Activated CD4-positive, alpha-beta T cell treated with anti-CD3 and anti-CD28 coated beads for 4 hours (primary cell): ENCODE measurements around the gene CARMIL1.

Experiments used
- DNase-seq, 2 donors: peaks; one replicate each; pipeline ENCODE4 v3.0.0-alpha.2; 2020

Gene CARMIL1

GRCh38 chr6:25278914-25279747 lies at the start of gene CARMIL1:
Gene CARMIL1 (plus strand): TSS chr6:25279374. CDS start chr6:25279796, 422 bp downstream.
- DNase-seq, result peak; percentile 60 to 71

DNA sequence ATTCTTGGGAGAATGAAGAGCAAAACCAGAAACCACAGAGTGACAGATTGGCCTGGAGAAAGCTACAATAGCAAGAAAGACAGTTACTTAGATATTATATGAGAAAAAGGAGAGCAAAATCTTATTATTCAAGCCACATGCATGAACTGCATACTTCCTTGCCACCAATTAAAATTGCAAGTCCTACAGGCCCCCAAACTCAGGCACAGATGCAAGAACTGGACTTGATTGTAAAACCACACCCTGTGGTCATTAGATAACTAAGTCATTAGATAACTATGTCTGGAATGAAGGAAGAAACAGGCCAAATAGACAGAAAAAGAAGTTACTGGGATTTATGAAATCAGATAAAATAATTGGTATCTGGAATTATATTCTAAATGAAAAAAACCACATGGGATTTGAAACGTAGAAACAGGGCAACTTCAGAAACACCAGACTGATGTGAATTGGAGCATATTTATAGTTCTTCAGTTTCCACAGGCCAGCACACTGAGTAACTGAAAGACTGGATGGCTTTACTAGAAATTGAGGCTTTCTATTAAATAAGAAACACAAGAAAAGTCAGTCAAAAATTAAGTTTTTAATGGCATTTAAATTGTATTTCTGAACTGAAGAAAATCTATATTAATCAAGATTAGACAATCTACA lies 49.4 kb upstream of the CARMIL1 start:
- no peak for DNase-seq

- DNase-seq, result no peak
These were observed 46.7 kb upstream of the CARMIL1 start for GRCh38 chr6:25232479-25232878.

- DNase-seq, result no peak
These were observed 45.9 kb upstream of the CARMIL1 start for GRCh38 chr6:25233226-25233625.

GRCh38 chr6:25237579-25237978 lies 41.6 kb upstream of the CARMIL1 start:
- no peak for DNase-seq

- no peak for DNase-seq
These were observed 40.1 kb upstream of the CARMIL1 start for GRCh38 chr6:25239059-25239458.

- DNase-seq, result no peak
These were observed 39.7 kb upstream of the CARMIL1 start for GRCh38 chr6:25239498-25239897.

DNA sequence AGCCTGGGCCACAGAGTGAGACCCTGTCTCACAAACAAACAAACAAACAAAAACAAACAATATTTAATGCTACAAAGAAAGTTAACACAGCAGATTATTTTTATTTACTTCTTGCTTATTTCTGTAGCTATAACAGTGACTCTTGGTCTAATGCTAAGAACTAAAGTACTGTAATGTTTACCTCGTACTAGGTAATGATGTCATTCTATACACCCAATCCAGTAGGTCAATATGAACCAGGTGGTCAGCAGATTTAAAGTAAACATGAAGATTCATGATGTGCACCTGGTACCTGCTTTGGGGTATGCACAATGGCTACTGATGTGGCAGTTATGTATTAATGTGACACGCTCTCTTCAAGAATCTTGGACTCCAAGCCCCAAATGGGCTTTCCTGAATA lies 36.6 kb upstream of the CARMIL1 start:
- DNase-seq, result no peak

DNA sequence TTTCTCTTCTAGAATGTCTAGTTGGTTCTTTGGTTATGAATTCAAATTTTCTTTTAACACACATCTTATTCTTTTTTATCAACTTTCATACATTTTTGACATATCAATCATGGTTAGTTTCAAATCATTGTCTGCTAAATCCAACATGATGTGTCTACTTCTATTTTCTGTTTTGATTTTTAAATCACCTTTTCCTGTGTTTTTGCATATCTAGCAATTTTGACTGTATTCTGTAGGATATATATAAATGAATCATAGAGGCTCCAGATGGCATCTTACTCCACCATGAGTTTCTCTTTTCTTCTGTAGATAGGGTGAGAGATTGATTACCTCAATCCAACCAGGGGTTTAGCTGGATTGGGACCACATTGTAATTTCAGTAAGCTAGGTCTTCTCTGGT lies 34.3 kb upstream of the CARMIL1 start:
- DNase-seq, result no peak

GRCh38 chr6:25248123-25248522 lies 31.1 kb upstream of the CARMIL1 start:
- DNase-seq, result no peak

DNA sequence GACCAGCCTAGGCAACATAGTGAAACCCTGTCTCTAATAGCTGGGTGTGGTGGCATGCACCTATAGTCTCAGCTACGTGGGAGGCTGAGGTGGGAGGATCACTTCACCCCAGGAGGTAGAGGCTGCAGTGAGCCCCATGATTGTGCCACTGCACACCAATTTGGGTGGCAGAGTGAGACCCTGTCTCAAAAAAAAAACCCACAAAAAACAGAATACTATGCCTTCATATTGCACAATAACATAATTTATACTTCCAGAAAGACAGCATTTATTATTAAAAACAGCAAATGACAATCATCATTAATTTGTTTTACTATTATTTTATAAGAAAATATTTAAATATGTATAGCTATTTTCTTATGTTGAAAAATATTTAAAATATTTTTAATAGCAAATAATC lies 30.0 kb upstream of the CARMIL1 start:
- no peak for DNase-seq

DNA sequence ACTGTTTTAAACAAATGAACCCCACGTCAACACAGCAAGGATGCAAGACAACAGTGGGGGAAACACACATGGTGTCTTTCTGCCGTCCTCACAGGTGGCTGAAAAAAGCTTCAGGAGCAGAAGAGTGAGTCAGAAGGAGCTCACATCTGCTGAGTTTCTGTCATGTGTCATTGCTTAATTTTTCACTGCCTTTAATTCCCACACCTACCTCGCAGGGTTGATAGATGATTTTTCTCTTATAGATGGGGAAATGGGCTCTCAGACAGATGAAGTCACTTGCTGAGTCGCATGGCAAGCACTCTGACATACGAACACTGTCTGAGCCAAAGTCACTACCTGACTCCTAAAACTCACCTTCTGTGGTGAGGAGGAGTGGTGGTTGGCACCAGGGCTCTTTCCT lies 28.3 kb upstream of the CARMIL1 start:
- no peak for DNase-seq

GRCh38 chr6:25251426-25251825 lies 27.7 kb upstream of the CARMIL1 start:
- no peak for DNase-seq

DNA sequence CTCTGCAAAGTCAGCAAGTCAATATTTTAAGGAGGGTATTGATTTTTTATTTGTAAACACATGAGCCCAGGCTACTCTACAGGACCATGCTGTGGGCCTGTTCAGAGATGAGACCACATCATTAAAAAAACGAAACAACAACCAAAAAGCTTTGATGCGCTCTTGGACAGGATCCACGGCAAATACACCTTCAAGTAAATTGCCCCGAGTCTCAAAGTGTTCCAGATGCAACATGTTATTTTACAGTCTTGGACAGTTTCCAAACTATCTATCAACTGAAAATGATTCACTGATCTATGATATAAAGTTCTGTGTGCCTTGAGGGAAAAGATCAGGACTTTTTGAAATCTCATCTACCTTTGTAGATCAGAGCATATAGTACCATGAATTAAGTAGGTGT lies 25.8 kb upstream of the CARMIL1 start:
- no peak for DNase-seq

DNA sequence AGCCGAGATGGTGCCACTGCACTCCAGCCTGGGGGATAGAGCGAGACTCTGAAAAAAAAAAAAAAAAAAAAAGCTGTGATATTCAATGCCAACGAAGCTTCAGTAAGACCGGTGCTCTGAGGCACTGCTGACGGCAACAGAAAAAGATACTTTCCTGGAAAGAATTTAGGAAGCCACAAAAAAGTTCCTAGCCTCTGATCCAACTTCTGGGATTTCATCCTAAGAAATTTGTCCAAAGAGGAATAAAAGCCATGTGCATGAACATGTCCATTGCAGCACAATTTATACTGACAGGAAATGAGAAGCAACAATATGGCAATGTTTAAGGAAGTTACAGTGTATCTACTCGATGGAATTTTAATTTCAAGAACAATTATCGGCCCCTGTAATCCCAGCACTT lies 24.5 kb upstream of the CARMIL1 start:
- no peak for DNase-seq

GRCh38 chr6:25257686-25258348 lies 21.4 kb upstream of the CARMIL1 start:
- no peak for DNase-seq

- no peak for DNase-seq
These were observed 19.4 kb upstream of the CARMIL1 start for GRCh38 chr6:25259756-25260155.

- no peak for DNase-seq
These were observed 15.5 kb upstream of the CARMIL1 start for GRCh38 chr6:25263657-25264056.

DNA sequence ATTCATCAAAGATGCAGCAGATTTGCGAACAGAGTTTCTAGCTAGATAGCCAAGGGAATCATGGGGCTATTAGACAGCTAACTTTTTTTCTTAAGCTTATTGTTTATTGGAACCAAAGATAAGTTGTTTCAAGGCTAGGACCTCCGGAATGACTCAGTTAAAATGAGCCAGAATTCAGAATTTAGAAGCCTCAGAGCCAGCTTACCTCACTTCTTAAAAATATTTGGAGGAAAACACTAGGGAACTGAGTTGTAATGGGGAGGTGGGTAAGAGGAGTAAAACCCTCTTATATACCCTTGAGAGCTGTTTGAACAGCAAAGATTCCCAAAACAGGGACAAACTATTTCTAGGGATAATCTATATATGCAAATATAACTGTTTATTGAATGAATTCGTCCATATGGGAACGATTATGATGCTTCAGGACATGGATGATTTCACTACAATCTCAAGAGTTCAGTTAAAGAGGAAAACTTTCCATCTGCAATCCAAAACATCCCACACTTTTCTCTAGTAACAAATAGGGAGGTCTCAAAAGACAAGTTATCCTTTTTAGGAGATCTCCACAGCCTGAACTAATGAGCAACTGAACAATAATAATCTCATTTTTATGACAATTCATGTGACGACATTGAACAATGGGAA lies 12.6 kb upstream of the CARMIL1 start:
- DNase-seq, result no peak

- DNase-seq, result no peak
These were observed 11.5 kb upstream of the CARMIL1 start for GRCh38 chr6:25267662-25268061.

GRCh38 chr6:25270559-25270958 lies 8.6 kb upstream of the CARMIL1 start:
- no peak for DNase-seq

DNA sequence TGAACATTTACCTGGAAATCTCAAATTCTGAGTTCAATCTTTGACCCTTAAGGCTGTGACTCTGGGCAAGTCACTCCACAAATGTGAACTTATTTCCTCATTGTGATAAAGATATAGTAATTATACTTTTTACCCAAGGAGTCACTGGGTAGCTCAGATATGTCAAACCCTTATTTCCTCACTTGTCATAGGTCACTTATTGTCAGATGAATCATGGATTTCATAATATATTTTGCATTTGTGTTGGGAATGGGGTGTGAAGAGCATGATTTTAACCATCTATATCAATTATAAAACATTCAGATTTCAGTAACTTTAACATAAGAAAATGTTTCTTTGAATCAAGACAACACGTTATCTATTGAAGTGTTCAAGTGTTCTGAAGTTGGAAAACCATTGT lies 3.7 kb upstream of the CARMIL1 start:
- no peak for DNase-seq

DNA sequence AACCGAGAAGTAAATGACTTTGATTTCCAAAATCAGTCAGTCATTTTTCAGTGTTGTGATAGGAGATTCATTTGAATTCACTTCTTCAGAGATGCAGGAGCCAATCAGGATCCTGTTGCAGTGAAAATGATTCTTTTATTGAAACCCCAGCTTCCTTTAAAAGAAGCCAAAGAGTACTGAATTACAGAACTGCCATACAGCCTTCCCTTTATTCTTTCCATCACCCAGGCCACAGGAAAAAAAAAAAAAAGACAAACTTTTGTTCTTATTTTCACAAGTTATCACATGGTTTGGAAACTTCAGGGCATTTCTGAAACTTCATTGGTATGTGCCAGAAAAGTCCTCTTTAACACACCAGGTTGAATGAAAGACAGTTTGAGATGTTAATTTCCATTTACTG lies 1.8 kb upstream of the CARMIL1 start:
- DNase-seq, result no peak

DNA sequence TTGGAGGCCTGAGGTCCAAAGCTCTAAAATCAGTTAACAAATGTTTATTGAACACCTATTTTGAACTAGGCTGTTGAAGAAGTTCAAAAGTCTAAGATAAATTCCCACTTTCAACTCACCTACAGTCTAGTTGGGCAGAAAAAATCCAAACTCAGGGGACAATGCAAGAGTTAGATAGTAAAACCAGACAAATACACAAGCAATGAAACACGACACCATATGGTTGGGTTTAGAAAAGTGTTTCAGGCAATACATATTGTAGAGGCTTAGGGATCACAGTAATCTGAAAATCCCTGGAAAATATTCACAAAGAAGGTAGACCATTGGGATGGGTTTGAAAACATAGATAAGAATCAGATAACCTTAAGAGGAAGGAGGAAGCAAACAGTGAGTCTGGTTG lies 1.3 kb upstream of the CARMIL1 start:
- no peak for DNase-seq
